Tracheal epithelial cell (primary cell): Measurements from ENCODE around the gene MPEG1. TPM values are rescaled to one million over a fixed set of nuclear protein-coding genes. Genes with fewer than 3 reads are reported as not detected.

ENCODE experiments used
- total RNA-seq: library from RNA; depleted of rRNA; stranded (reverse); fragments of >200 nt; gene quantifications from 2 replicates; pipeline ENCODE4 v1.2.1, GENCODE V29; 2014

Gene MPEG1
- total RNA-seq: not detected in 2 replicates

DNA sequence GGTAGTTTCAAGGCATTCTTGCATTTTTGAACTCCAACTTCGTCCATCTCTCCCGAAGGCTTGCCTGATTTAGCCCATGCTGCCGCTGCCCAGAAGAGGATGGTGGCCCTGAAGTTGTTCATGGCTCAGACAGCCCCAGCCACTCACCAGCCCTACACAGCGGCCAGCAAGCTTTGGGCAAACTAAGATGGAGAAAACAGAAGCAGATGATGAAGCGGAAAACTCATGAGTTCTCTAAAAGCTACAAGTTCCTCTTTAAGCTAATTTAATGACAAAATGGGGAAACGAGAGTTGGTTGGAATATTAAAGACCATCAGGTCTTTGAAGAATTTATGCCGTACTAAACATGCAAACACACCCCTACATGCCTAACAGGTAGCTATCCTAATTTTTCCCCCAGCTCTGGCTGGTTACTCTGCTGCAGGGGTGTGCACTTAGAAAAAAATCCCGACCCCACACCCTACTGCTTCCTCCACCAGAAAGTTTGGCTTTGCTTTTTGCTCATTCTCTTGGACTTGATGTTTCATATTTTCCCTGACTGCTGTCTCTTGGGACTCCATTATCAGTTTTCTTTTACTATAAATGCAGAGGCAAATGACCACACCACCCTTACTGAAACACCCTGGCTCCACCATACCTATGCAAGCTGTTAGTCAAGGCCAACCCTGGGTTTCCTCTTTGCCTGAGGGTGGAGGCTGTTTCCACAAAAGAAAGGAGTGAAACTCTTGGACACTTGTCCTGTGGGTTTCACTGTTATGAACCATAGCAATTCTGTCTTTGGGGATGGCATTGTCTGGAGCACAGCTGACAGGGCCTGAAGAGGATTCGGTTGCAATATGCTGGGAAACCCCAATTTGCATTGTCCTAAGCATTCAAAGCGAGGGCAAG lies at the start of gene MPEG1:
Gene MPEG1, minus strand, starts transcription at position 184 of the 888 bp plus-strand sequence. Its CDS starts 62 bp downstream, at position 122.

DNA sequence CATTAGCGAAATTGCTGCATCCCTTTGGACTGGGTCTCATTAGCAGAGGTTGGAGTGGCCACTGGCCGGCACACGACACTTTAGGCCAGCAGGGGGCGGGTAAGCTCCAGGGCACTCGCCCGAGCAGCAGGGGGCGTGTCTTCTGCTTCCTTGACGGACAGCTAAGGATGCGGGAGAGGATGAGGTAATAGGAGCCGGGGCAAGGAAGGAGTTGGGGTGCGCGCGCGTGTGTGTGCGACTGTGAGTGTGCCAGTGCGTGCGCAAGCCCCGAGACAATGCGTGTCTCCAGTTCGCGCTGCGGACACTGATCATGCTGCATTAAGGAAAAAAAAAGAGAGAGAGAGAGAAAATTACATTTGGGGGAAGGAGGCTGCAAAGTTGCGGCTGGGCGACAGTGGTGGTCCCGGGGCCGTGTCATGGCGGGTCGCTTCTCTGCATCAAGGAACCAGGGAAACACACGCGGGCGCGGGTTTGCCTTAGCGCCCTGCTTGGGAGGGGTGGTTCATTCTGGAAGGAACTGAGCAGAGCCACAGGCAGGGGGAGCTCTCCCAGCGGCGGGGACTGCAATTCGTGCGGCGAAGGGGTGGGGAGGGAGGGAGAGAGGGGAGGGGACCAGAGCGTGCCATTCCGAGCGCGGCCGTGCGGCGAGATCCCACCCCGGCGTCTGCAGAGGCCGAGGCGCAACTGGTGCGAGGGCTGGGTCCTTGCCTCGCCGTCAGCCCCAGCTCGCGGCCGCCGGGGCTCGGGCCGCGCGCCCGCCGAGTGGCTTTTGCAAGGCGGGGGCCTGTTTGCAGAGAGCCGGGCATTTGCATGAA lies 41.0 kb downstream of the MPEG1 start, which contains the start of gene DTX4:
Gene DTX4, plus strand, starts transcription at position 625 of the 815 bp plus-strand sequence. CDS start 464 bp downstream, outside the sequence.

Other genes with a start within 250 kb of the MPEG1 start
- not detected in 2 replicates for gene GLYATL1B, start 126.6 kb downstream of the MPEG1 start, total RNA-seq
- 0.21 and 2.2 TPM in 2 replicates for gene FAM111B, start 105.7 kb downstream of the MPEG1 start, total RNA-seq
- 7.9 and 19.5 TPM in 2 replicates for gene FAM111A, start 70.1 kb downstream of the MPEG1 start, total RNA-seq
- gene DTX4, start 40.8 kb downstream of the MPEG1 start, total RNA-seq: 2.9 and 7.5 TPM in 2 replicates
- gene OR5AN1, start 146.0 kb upstream of the MPEG1 start, total RNA-seq: not detected in 2 replicates
- not detected in 2 replicates for gene OR5A2, start 213.5 kb upstream of the MPEG1 start, total RNA-seq
- gene OR5A1, start 223.5 kb upstream of the MPEG1 start, total RNA-seq: not detected in 2 replicates
- not detected in 2 replicates for gene OR4D6, start 244.0 kb upstream of the MPEG1 start, total RNA-seq